H7 (cell line): Measurements from ENCODE around the gene OTUD5. TPM values are rescaled to one million over a fixed set of nuclear protein-coding genes. Genes with fewer than 3 reads are reported as not detected.

Experiments
- total RNA-seq: library from RNA; depleted of rRNA; stranded (reverse); fragments of >200 nt; shearing (Covaris generic); gene quantifications from 2 replicates; pipeline ENCODE4 v1.2.3, GENCODE V29; 2014; rRNA removed

The OTUD5 gene
- total RNA-seq, 1 experiment from 2014 or later, result 32.6 TPM

Other genes starting within 250 kb of the OTUD5 start
- not detected in 2 replicates for gene GLOD5, start 195.9 kb downstream of the OTUD5 start, total RNA-seq
- not detected in 2 replicates for gene GATA1, start 171.0 kb downstream of the OTUD5 start, total RNA-seq
- 52.4 and 54.8 TPM in 2 replicates for gene HDAC6, start 155.5 kb downstream of the OTUD5 start, total RNA-seq
- gene ERAS, start 131.1 kb downstream of the OTUD5 start, total RNA-seq, result 0.21 TPM in 1 of 2 replicates, not detected in the other
- 0.59 and 1.6 TPM in 2 replicates for gene PCSK1N, start 122.0 kb downstream of the OTUD5 start, total RNA-seq
- 129 and 157 TPM in 2 replicates for gene TIMM17B, start 59.8 kb downstream of the OTUD5 start, total RNA-seq
- gene PQBP1, start 59.7 kb downstream of the OTUD5 start, total RNA-seq, result 30.2 and 39.8 TPM in 2 replicates
- 12.0 and 12.3 TPM in 2 replicates for gene SLC35A2, start 46.0 kb downstream of the OTUD5 start, total RNA-seq
- 161 and 207 TPM in 2 replicates for gene PIM2, start 38.6 kb downstream of the OTUD5 start, total RNA-seq
- gene KCND1, start 14.2 kb upstream of the OTUD5 start, total RNA-seq, result 0.76 and 1.00 TPM in 2 replicates
- 19.9 and 23.7 TPM in 2 replicates for gene GRIPAP1, start 44.7 kb upstream of the OTUD5 start, total RNA-seq
- gene TFE3, start 85.8 kb upstream of the OTUD5 start, total RNA-seq, result 41.6 and 45.9 TPM in 2 replicates
- 4.7 and 5.8 TPM in 2 replicates for gene CCDC120, start 101.4 kb upstream of the OTUD5 start, total RNA-seq
- 6.3 and 6.7 TPM in 2 replicates for gene PRAF2, start 116.4 kb upstream of the OTUD5 start, total RNA-seq
- gene WDR45, start 122.3 kb upstream of the OTUD5 start, total RNA-seq, result 28.5 and 33.6 TPM in 2 replicates
- 24.4 and 31.4 TPM in 2 replicates for gene GPKOW, start 166.1 kb upstream of the OTUD5 start, total RNA-seq
- gene MAGIX, start 205.2 kb upstream of the OTUD5 start, total RNA-seq, result 0.21 and 1.00 TPM in 2 replicates
- gene PLP2, start 214.3 kb upstream of the OTUD5 start, total RNA-seq, result 1.1 and 1.5 TPM in 2 replicates
- 8.9 and 13.9 TPM in 2 replicates for gene PRICKLE3, start 228.8 kb upstream of the OTUD5 start, total RNA-seq
- 1.7 and 1.9 TPM in 2 replicates for gene SYP, start 242.6 kb upstream of the OTUD5 start, total RNA-seq